Cardiac fibroblast (primary cell): ENCODE results near the gene TBC1D3B.
"Not testable (repeated sequence)": the region's sequence is repeated elsewhere in the genome, so short reads cannot be mapped to it uniquely, and the experiment has no call there.

Source experiments
- DNase-seq, 2 donors: peaks; one replicate each; pipeline versions ENCODE4 v3.0.0 to v3.0.0-alpha.2; 2010; ENCODE audit warnings: low read depth in 2 of 2
- H3K4me3 ChIP-seq, 2 donors: replicated peaks in 1 of 2; 1 replicate in 1 of 2; 2 replicates in 1 of 2; pipeline ENCODE4 v1.5.1; 2011; ENCODE audit warnings: low read depth in 2 of 2, low read length in 2 of 2, mild to moderate bottlenecking in 2 of 2, moderate library complexity in 1 of 2
- TF ChIP-seq, protein P1 (sequence below): IDR thresholded peaks from one replicate; pipeline ENCODE4 v1.5.1; 2011; ENCODE audit warnings: low read depth, mild to moderate bottlenecking, low read length, inconsistent platforms

Gene TBC1D3B

DNA sequence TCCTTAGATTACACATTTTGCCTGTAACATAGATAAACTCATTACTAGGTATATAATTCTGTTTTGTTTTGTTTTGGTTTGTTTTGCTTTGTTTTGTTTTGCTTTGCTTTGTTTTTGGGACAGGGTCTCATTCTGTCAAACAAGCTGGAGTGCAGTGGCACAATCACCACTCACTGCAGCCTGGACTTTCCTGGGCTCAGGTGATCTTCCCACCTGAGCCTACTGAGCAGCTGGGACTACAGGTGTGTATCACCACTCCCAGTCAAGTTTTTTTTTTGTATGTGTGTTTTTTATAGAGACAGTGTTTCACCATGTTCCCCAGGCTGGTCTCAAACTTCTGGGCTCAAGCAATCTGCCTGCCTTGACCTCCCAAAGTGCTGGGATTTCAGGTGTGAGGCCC lies 33.1 kb upstream of the TBC1D3B start:
- no peak for DNase-seq
- H3K4me3 ChIP-seq = no peak overlapping the region

DNA sequence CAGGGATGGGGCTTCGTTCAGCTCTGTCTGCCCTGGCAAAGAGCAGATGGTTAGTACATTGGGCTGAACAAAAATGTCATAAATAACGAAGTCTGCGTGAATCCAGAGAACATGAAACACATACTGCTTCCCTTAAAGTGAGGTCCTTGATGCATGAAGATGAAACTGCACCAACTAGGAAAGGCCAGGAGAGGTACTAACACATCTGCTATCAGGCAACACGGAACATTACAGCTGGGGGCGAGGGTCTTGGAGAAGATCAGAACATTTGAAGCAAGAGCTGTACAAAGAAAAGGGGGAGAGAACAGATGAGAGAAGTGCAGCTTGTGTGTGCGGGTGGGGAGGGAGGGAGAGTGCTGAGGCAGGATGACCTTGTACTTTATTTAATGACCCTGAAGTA lies 30.9 kb upstream of the TBC1D3B start:
- H3K4me3 ChIP-seq, DNase-seq: not testable (repeated sequence)

More for the DNA sequence above, 33.1 kb upstream of the TBC1D3B start:
- TF ChIP-seq, protein P1, sequence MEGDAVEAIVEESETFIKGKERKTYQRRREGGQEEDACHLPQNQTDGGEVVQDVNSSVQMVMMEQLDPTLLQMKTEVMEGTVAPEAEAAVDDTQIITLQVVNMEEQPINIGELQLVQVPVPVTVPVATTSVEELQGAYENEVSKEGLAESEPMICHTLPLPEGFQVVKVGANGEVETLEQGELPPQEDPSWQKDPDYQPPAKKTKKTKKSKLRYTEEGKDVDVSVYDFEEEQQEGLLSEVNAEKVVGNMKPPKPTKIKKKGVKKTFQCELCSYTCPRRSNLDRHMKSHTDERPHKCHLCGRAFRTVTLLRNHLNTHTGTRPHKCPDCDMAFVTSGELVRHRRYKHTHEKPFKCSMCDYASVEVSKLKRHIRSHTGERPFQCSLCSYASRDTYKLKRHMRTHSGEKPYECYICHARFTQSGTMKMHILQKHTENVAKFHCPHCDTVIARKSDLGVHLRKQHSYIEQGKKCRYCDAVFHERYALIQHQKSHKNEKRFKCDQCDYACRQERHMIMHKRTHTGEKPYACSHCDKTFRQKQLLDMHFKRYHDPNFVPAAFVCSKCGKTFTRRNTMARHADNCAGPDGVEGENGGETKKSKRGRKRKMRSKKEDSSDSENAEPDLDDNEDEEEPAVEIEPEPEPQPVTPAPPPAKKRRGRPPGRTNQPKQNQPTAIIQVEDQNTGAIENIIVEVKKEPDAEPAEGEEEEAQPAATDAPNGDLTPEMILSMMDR = no peak

DNA sequence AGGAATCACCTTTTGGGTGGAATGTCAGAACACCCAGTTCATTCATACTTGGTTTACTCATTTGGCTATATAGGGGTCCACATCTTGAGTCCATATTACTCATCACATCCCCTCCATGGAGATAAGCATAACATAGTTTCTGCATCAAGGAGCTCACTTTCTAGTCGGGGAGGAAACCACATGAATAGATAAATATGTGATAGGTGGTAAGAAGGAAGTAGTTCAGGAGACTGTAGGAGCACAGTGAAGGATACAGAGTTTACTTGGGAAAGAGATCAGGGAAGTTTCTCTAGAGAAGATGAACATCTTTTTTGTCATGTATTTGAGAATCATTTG lies 30.0 kb upstream of the TBC1D3B start:
- not testable (repeated sequence) for H3K4me3 ChIP-seq, DNase-seq

DNA sequence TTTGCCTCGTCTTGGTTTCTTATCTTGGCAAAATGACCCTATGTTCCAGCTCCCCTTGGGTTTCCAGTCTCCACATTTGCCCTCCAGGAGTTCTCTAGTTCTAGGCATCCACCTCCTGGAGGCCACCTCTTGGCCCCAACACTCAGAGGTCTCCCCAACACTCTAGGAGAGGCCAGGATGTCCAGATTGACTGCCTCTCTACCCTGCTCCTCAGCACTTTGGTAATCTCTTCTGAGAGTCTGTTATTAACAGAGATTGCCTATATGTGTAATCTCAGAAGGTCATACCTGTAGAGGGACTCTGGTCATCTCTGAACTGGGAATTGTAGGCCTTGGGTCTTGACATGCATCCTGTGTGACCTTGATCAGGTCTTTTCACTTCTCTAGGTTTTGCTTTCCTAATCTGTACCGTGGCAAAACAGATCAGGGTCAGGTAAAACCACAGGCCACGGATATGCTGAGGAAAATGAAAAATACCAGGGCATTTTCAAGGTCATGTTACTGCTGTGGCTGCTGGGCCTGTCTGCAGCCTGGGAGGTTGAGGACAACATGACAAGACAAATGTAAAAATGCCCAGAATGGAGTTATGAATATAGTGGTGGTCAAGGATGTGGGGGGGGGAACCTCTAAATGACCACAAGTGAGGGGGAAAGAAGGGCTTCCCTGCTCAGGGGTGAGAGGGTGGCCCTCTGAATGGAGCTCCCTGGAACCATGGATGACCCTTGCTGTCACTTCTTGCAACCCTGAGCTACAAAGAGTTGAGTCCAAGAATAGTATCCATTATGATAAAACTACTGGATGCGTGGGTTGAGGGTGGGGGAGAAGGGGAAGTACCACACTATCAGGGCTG lies 29.4 kb upstream of the TBC1D3B start:
- H3K4me3 ChIP-seq = no peak overlapping the region
- TF ChIP-seq, protein P1 = no peak
- no peak for DNase-seq

DNA sequence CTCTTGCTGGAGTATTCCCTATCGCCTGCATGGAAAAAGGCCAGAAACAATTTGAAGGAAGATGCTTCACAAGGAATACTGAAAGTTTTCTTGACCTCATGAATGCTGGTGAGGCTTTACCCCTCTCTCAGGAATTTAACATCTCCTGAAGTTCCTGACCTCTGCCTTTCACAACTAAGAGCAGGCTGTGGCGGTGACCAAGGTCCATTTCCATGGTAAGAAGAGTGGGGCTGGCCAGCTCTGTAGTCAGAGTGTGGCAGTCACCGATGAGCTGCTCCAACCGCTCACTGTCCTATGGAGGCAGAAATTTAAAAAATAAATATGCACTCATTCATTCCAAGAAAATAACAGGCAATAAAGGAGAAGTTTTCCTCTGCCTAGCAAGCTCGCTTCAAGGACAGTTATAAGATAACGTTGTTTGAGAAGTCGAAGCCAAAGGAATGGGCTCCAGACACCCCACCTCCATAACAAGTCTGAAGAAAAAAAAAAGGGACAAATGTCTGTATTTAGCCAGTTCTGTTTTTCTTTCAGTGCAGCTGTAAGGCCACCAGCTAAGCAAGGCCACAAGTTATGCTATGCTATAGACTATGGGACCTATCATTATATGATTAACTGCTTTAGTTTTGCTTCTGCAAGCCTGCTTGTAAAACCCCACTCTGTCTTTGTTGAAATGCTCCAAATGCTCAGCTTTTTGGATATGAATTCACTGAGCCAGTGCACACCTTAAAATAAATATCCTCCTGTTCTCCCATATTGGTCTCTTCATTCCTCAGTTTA lies 28.5 kb upstream of the TBC1D3B start:
- TF ChIP-seq, protein P1 = no peak
- H3K4me3 ChIP-seq = no peak overlapping the region
- DNase-seq = no peak

DNA sequence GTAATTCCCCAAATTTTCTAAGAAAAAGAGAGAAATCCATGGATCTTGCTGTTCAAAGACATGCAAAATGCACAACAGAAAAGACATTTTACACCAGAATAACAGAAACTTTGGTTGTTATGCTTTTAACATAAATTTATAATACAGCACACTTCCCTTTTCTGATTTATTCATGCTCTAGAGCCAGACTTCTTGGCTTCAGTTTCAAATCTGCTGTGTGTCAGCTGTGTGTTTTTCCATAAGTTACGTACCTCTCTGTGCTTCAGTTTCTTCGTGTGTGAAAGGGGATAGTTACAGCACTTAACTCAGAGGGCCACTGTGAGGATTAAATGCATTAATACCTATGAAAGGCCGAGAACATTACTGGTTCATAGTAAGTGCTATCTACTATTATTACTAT lies 26.9 kb upstream of the TBC1D3B start:
- TF ChIP-seq, protein P1 = no peak
- H3K4me3 ChIP-seq = no peak overlapping the region
- no peak for DNase-seq

DNA sequence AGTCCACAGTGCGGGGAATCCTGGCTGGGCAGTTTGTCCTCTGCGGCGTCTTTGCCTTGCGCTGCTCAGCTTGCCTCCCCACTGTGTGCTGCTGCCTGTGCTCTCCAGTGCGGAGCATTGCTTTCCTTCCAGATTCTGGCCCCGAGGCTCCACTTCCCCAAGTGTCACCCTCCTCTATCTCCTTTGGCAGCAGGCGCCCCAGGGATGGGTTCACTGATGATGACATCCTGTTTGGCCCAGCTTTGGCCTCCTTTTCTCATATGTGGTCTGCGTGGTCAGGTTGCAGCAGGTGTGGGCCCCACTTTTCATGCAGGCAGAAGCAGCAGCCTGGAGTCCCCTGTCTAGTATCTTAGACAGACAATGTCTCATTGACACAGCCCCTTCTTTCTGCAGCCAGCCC lies 25.1 kb upstream of the TBC1D3B start:
- not testable (repeated sequence) for DNase-seq

DNA sequence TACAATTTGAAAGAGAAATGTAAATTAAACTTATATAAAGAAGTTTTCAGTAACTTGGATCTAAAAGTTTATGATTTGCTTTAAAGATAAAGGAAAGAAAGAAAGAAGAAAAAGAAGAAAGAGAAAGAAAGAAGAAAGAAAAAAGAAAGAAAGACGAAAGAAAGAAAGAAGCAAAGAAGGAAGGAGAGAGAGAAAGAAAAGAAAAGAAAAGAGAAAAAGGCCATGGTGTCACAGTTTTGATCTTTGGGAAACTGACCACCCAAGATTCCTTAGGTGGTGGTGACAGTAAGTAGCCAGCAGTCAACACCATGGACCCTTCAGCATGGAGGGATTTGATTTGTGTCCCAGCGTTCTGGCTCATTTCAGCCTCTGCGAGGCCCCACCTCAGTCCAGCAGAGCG lies 24.7 kb upstream of the TBC1D3B start:
- H3K4me3 ChIP-seq, DNase-seq: not testable (repeated sequence)

More for the DNA sequence above, 25.1 kb upstream of the TBC1D3B start:
- H3K4me3 ChIP-seq = not testable (repeated sequence)
